ENCODE data around the gene CEACAM3.

DNA sequence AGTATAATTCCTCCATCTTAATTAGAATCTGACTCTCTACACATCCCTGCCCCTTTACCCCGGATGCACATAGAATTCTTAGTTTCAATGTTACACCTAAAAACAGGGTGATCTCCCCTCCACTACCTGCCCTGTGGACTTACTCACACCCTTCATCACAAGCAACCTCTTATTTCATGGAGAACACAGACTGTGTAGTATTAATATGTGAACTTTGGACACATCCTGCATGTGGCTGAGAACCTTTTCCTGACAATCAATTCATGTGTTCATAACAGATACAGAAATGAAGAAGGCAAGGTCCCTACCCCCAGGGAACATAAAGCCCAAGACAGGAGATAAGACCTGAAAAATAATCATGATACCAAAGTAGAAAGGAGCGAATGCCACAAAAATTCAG lies 29.3 kb upstream of the CEACAM3 start:
- TF ChIP-seq POLR2A (IDR thresholded peaks at IDR 0.05) (no peak), CTCF (IDR thresholded peaks at IDR 0.05) (no peak), EP300 (IDR thresholded peaks at IDR 0.05) (no peak)
